Mesenteric fat pad (tissue), 1 donor: ENCODE results near the gene ARMC12. TPM values are rescaled to one million over a fixed set of nuclear protein-coding genes. Genes with fewer than 3 reads are reported as not detected.

Source experiments
- DNase-seq: peaks from one replicate; pipeline ENCODE4 v3.0.0-alpha.2; 2020; ENCODE audit warnings: low spot score
- long read RNA-seq: library from polyadenylated mRNA; unstranded; transcript quantifications from one replicate; pipeline ENCODE4 v2.0.0, GENCODE V29; 2020
- total RNA-seq: library from RNA; stranded (reverse); fragmentation: NEBNext Ultra II Directional; extraction: Animal tissue kit (Norgen Biotek cat#: 25700); gene quantifications from one replicate; pipeline ENCODE4 v1.2.1, GENCODE V29; 2021
- donor health status: DM: yes; HTN: yes; CAD: no.

Gene ARMC12, protein sequence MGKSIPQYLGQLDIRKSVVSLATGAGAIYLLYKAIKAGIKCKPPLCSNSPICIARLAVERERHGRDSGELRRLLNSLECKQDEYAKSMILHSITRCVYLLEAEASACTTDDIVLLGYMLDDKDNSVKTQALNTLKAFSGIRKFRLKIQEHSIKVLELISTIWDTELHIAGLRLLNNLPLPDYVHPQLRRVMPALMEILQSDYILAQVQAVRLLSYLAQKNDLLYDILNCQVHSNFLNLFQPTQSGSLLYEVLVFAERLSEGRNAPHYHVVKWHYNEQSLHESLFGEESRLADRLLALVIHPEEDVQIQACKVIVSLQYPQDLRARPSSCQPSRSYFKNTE
- total RNA-seq, result 0.58 TPM
- long read RNA-seq, partial matches to known transcripts, result 0 of 1 reads
- long read RNA-seq, other reads (novel, unspliced or antisense), result 1 of 1 reads

DNA sequence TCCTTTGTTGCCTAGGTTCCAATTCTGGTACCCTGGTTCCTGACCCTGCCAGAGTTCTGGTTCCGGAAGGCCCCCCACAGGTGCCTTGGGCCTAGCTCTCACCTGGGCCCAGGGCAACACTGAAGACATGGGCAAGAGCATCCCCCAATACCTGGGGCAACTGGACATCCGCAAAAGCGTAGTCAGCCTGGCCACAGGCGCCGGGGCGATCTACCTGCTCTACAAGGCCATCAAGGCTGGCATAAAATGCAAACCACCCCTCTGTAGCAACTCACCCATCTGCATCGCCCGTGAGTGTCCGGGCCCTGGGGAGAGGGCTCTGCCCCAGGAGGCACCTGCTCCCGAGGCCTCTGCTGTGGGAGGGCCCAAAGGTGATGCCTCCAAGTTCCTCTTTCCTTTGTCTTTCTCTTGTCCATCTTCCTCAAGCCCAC lies at the start of gene ARMC12:
Gene ARMC12 (plus strand): TSS at position 51 of the 431 bp plus-strand sequence. CDS start 77 bp downstream, at position 128.
- no peak for DNase-seq

DNA sequence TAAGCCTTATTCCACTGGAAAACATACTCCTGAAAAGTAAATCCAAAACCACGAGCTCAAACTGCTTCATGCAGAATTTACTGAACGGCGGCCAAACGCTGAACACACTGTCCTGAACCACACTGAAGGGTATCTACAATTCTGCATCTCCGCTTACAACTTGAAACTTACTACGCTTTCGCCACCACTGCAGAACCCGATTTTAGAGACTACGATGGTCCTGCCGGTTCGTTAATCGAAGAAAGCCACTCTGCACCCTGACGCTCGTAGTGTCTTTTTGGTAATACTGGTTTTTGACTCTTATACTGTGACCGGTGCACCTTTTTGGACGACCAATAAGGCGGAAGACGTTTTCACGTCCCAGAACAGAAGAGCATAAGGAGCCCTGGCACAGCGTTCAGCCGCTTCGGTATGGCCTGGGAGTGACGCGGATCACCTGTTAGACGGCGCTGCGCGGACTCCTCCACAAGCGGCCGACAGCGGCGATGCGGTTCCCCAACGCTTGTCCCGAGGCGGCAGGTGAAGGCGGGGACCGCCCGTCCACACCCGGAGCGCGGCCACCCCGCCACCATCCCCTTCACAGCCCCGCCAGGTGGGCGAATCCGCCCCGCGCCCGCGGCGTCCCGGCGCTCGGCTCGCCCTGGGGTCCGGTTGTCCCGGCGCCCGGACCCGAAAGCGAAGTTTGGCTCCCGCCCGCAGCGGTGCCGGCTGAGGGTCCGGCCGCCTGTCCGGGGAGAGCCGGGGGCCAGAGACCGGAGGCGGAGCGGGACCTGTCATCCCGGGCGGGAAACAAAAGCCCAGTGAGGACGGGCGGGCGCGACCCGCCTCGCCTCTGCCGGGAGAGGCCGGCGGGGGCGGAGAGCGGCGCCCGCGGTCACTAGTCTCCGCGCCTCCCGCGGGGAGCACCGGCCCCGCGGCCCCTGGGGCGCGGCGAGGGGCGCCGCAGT lies 48.9 kb upstream of the ARMC12 start:
- DNase-seq, result peak; percentile 90

DNA sequence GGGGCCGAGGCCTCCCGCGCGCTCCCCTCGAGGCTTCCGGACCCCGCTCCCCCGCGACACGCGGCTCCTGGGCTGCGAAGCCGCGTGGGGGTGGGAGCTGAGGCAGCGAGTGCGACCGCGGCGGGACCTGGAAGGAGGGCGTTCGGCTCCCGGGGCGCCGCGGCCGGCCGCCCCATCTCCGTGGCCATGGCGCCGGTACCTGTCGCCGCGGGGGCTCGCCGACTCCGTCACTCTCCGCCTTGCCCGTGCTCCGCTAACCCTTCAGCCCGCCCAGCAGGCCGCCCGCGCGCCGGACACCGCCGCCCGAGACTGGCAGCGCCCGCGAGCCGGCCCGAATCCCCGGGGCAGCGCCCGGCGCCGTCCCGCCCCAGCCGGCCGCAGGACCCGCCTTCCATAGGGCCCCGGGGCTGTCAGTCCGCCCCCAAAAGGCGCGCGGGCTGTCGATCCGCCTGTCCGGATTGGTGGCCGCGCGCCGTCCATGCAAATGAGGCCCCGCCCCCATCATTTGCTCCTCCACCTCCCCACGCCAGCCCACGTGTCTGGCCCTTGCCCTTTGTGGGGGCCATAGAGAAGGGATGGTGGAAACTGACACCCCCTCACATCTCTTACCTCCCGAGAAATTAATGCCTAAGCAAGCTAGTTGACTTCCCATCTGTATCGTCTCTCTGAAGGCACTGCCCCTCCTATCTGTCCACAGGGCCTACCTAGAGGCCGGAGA lies 48.1 kb upstream of the ARMC12 start, which contains the start of gene FKBP5:
Gene FKBP5 (minus strand): TSS at position 311 of the 718 bp plus-strand sequence. CDS start 46,091 bp downstream, outside the sequence.
- DNase-seq, result peak; percentile 97

DNA sequence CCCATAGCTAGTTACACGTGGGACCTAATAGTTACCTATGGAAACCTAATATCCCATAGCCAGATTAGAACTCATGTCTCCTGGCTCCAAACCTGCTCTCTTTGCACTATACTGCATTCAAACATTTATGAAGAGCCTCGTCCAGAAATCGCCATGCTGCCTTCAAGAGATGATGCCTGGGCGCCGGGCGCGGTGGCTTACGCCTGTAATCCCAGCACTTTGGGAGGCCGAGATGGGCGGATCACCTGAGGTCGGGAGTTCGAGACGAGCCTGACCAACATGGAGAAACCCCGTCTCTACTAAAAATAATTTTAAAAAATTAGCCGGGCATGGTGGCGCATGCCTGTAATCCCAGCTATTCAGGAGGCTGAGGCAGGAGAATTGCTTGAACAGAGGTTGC lies 46.8 kb upstream of the ARMC12 start:
- peak; percentile 43 for DNase-seq

DNA sequence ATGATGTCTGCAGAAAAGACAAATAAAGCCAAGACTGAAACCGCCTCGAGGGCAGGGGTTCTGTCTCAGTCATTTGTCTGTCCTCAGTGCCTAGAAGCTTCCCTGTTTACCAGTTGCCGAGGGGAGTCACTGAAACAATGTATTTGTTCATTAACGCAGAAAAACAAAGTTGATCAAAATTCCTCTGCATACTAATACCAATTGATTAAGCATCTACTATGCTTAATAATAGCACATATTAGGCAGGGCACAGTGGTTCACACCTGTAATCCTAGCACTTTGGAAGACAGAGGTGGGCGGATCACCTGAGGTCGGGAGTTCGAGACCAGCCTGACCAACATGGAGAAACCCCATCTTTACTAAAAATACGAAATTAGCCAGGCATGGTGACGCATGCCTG lies 46.3 kb upstream of the ARMC12 start:
- DNase-seq, result no peak

DNA sequence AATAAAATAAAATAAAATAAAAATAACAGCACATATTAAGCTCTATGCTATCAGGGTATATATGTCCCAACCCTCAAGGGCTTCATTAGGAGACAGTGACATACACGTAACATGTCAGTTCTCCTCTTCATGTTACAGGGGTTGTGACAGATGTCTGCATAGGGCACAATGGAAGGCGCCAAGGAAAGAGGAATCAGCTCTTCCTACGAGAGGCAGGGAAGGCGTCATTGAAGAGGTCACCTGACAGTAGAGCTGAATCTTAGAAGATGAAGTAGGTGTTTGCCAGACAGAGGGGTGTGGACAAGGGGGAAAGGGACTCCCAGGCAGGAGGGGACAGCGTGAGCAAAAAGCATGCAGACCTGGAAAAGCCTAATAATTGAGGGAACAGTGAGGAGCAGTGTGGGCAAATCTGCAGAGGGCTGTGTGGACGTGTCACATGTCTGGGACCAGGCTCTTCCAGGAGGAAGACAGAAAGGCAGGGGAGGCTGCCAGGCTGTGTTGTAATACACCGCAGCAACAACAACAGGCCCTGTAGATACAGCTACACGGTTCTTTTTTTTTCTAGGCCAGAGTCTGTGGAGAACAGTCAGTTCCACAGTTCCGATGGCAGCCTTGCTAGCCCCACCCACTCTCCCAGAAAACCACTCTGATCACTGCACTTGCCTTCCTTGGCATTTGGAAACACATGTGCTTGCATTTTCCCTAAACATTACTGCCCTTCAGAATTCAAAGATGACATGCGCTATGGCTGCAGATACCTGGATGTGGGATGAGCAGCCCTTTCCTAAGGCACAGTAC lies 45.6 kb upstream of the ARMC12 start:
- DNase-seq, result peak; percentile 92

DNA sequence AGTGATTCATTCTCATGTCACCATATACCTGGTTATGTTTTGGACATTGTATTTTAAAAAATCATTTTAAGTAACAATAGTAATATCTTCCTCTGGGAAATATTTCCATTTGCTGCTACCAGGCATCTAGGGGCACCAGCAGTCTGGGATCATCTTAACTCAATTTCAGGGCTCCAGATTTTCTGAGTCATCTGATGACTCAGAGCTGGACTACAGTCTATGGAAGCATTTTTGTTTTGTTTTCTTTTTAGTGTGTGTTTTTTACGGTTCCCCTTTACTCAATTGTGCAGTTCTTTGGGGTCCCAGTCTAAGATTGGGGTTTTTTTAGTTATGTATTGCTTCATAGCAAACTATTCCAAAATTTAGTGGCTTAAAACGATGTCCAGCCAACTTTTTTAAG lies 42.4 kb upstream of the ARMC12 start:
- no peak for DNase-seq

DNA sequence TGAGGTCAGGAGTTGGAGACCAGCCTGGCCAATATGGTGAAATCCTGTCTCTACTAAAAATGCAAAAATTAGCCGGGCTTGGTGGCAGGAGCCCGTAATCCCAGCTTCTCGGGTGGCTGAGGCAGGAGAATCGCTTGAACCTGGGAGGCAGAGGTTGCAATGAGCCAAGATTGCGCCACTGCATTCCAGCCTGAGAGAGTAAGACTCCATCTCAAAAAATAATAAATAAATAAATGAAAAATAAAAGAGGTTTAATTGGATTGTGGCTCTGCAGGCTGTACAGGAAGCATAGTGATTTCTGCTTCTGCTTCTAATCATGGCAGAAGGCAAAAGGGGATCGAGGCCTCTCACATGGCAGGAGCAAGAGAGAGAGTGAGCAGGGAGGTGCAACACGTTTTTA lies 38.4 kb upstream of the ARMC12 start:
- DNase-seq, result peak; percentile 14

DNA sequence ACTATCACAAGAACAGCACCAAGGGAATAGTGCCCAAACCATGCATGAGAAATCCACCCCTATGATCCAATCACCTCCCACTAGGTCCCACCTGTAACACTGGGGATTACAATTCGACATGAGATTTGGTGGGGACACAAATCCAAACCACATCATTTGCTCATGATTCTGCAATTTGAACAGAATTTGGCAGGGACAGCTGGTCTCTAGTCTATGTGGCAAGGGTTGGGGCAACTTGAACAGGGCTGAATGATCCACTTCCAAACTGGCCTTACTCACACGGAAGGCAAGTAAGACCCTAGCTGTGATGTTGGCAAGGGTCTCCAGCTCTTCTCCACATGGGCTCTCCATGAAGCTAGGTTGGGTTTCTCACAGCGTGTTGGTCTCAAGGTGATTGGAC lies 38.0 kb upstream of the ARMC12 start:
- peak; percentile 24 for DNase-seq

DNA sequence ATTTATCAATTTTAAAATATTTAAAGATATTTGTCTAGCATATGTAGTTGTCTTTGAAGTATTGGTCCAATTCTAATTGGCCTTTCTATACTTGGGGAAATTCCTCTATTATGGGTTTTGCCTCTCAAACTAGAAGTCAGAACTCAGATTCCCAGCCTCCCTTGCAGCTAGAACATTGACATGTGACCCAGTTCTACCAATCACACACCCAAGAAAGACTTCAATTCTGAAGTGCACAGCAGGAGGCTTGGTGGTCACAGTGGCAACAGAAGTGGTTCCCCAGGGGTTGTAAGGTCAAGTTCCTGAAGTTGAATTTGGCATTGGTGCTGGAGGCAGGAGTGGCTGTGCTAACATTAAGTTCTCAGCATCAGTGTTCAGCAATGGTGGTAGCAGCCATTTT lies 33.3 kb upstream of the ARMC12 start:
- DNase-seq, result peak; percentile 9

DNA sequence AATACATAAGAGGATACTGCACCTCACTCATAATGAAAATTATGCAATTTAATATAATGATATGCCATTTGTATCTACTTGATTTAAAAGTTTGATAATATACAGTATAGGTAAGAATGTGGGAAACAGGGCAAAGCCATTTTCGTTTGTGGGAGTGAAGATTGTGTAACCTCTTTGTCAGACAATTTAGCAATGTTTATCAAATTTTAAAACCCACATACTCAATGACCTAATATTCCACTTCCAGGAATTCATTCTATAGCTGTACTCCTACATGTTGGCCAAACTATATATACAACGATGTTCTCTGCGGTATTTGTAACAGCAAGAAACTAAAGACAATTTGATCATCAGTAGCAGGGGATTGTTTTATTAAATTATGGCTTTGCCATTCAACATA lies 30.4 kb upstream of the ARMC12 start:
- no peak for DNase-seq

DNA sequence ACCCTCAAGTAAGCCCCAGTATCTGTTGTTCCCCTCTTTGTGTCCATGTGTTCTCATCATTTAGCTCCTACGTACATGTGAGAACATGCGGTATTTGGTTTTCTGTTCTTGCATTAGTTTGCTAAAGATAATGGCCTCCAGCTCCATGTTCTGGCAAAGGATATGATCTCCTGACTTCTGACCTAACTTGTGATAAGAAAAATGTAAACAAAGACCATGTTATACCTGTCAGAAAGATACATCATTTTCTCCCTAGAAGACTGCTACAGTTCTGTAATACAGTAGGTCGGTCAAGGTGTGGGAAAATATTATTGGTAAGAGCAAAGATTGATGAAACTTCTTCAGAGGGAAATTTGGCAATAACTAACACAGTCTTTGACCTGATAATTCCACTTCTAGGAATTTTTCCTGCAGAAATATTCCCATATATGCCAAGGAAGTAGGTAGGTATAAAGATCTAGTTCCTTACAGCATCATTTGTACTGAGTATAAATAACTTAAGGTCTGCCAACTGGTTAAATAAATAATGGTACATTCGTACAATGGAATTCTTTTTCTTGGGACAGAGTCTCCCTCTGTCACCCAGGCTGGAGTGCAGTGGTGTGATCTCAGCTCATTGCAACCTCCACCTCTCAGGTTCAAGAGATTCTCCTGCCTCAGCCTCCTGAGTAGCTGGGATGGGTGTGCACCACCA lies 29.0 kb upstream of the ARMC12 start:
- DNase-seq, result peak; percentile 6

DNA sequence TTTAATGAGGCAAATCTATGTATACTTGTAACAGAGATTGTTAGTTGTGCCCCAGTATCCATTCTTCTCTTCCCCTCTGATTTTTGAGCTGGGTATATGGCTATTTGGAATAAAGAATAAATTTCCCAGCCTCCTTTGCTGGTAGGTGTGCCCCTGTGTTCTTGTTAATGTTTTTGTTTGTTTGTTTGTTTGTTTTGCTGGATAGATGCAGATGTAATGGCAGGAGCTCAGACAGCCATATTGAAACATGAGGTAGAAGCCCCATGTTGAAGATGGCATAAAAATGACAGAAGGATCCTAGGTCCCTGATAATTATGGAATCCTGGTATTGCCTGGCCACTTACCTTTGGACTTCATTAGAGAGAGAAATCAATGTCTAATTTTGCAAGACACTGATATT lies 28.2 kb upstream of the ARMC12 start:
- no peak for DNase-seq

DNA sequence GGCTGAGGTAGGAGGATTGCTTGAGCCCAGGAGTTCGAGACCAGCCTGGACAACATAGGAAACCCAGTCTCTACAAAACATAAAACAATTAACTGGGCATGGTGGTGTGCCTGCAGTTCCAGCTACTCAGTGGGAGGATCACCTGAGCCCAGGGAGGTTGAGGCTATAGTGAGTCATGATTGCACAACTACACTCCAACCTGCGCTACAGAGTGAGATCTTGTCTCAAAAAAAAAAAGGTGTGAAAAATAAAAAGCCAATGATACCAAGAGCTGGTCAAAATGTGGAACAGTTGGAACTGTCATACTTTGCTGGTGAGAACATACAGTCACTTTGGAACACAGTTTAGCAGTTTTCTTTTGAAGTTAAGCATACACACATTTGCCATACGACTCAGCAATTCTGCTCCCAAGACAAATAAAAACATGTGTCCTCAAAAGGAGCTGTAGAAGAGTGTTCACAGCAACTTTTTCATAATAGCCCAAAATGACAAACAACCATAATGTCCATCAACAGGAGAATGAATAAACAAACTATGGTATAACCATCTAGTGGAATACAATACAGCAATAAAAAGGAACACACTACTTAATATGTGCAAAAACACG lies 26.5 kb upstream of the ARMC12 start:
- DNase-seq, result no peak

DNA sequence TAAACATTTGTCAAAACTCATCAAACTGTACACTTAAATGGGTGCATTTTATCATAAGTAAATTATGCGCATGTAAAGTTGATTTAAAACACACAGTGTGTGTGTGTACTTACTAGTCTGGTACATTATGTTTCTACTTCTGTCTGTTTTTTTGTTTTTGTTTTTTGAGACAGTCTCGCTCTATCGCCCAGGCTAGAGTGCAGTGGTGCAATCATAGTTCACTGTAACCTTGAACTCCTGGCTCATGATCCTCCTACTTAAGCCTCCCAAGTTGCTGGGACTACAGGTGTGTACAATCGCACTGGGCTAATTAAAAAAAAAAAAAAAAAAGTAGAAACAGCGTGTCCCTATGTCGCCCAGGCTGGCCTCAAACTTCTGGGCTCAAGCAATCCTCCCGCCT lies 25.1 kb upstream of the ARMC12 start:
- peak; percentile 2 for DNase-seq

DNA sequence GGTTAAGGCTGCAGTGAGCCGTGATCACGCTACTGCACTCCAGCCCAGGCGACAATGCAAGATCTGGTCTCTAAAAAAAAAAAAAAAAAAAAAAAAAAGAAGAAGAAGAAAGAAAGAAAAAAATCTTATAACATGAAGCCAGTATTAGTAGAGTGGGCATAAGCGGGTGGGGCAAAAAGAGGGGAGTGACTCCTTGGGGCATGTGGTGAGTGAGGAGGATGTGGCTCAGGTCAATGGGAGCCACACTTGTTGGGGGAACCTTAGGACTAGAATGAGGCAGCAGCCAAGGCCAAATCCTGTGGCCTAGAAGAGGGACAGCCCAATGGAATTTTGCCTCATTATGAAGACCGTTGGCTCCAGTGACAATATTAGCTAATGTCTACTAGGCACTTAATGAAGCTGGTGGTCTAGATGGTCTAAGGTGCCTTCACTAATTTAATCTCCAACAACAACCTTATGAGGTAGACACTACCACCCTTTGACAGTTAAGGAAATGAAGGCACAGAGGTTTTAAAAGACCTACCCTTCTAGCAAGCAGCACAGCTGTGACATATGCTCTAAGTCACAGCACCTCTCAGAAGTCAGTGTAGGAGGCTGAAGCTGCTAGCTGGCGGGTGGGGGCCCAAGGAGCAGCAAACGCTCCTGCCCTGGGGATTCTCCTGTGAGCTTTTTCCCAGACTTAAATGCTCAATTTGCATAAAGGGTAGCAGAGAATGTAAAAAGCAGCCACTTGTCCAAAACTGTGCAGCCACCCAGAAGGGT lies 23.6 kb upstream of the ARMC12 start:
- no peak for DNase-seq

DNA sequence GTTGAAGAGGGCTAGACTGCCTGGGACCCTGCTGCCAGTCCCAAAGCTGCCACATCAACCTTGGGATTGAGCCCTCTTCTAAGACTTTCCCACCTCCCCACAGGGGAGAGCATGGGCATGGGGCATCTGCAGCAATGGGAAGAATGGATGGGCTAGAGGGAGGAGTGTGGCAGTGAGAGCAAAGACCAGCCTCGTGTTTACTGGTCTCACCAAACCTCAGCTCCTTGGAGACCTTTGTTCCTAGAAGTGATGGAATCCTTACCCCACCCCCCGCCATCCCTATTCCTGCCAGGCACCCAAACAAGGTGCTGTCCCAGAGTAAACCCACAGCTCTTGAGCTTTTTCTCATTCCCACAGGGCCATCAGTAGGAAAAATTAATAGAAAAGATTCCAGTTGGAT lies 20.0 kb upstream of the ARMC12 start:
- no peak for DNase-seq
